HG03457 (cell line): Measurements from ENCODE around the gene SPRED2.

Experiments used
- ATAC-seq: cut with Tn5 transposase; IDR thresholded peaks from one replicate; pipeline ENCODE4 v1.9.1; 2021; ENCODE audit warnings: moderate number of reproducible peaks; ENCODE audit not compliant: unreplicated experiment

The SPRED2 gene

DNA sequence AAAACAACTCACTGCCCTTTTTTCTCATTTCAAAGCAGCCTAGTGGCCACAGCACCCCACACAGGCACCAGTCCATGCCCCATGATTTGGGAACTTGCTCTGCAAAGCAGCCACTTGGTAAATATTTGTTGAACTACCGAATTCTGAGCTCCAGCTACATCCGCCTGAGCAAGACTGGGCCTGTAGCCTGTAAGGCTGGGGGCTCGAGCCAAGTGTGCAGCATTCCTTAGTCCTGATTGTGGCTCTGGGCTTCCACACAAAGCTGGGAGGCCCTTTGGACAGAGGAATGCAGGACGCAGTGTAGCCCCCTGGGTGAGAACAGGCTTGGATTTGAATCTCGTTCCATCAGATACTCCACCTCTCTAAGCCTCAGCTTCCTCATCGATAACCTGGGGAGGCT is 116.3 kb downstream of the SPRED2 start:
- ATAC-seq, result no peak

DNA sequence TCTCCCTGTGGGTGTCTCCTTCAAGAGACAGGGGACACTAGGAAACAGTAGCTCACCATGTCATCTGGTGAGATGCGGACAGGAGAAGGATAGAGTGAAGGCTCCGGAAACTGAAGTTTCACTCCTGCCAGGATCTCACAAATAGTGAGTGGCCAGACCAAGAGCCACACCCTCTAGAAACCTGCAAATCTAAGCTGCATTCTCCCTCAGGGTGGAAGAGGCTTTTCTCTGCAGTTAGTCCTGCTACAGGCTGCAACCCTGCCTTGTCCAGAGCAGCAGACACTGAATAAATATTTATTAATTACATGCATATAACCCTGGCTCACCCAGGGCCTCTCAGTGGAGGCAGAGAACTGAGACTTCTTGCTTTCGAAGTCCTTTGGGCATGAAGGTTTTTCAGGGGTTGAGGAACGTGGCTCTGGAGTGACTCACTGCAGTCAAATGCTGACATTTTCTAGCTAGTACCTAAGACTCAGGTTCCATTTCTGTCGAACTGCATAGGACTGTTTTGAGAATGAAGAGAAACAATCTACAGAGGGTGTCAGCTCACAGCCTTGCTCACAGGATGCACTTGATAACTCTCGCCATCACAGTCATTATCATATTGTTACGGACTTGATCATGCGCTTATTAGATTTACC is 117.5 kb downstream of the SPRED2 start:
- no peak for ATAC-seq

GRCh38 chr2:65313954-65314256 is 118.5 kb downstream of the SPRED2 start:
- no peak for ATAC-seq

DNA sequence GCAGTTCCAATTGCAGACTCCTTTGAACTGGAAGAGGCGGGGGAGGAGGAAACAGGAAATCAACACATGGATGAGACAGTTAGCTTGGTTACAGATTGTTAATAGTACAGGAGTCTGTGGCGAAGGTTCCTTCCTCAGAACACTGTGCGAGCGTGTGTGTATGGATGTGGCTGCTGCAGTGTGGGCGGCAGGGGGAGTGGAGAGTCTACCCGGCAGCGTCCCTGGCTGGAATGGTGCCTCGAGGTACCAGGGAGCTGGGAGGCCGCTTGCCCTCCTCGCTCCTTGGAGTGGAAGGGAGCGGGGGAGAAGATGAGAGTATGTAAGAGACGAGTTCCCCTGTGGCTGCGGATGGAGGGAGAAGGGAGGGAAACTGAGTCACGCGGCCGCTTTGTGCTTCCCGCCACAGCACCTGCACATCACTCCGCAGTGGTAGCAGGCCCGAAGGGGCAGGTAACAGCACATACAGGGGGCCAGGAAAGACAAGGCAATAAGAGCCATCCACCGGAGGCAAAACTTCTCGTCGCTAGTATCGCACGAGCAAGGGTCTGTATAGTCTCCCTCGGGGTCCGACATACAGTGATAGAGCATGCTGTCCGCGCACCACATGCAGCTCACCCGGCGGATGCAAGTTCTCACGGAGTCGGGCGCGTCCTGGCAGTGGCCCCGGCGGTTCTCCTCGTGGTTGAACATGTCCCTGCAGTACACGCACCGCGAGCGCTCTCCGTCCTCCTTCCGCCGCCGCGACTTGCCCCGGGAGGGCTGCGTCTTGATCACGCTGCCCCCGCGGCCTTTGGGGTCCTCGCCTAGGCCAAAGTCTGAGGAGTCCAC is 119.1 kb downstream of the SPRED2 start:
- no peak for ATAC-seq

- ATAC-seq, result no peak
These were observed 120.8 kb downstream of the SPRED2 start for GRCh38 chr2:65311596-65311995.

DNA sequence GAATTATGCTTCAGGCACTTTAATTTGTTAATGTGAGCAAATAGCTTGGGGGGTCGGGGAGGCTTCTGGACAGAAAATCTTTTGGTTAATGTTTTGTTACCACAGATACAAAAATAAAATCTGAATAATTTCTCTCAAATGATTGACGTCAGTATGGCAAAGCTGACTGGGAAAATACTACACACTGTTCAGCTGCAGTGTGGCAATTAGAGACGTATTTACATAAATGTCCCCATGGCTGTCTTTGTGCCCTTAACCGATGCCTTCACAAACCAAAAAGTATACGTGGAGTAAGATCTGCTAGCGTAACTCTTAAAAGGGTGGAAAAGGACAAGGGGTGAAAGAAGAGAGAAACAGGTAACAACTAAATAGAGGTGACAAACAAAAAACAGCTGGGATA is 121.3 kb downstream of the SPRED2 start:
- no peak for ATAC-seq

- no peak for ATAC-seq
These were observed 122.7 kb downstream of the SPRED2 start for GRCh38 chr2:65309699-65310098.

DNA sequence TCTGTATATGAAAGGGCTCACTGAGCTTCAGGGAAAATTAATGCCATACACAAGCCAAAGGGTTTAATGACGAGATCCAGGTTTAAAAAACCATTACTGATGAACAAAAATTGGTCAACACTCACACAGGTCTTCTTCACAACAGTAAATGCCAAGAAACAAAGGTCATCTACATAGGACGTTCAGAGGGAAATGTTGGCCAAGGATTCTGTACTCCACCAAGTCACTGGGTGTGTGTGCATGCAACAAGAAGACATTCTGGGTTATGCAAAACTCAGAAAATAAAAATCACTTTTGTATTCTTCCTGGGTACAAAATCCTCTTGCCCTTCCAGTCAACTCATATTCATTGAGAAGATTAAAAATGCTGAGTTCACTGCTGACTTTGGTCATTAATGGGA is 126.5 kb downstream of the SPRED2 start:
- no peak for ATAC-seq

GRCh38 chr2:65300761-65301711 is 131.4 kb downstream of the SPRED2 start:
- peak; percentile 80 for ATAC-seq

- no peak for ATAC-seq
These were observed 132.2 kb downstream of the SPRED2 start for GRCh38 chr2:65300134-65300760.

DNA sequence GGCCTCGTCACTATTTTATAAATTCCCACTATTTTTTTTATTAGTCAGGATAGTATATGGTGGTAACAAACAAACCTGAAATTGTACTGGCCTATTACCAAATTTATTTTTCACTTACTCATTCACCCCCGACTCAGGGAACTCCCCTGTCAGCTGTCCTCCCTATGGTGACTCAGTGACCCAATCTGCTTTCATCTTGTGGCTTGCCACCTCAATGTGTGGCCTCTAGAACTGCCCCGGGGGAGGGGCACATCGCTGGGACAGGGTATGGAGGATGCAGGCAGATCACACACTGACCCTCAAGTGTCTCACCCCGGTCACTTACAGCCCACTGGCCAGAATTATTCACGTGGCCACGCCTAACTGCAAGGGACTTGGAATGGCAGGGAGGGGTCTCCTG is 133.2 kb downstream of the SPRED2 start:
- ATAC-seq, result no peak

DNA sequence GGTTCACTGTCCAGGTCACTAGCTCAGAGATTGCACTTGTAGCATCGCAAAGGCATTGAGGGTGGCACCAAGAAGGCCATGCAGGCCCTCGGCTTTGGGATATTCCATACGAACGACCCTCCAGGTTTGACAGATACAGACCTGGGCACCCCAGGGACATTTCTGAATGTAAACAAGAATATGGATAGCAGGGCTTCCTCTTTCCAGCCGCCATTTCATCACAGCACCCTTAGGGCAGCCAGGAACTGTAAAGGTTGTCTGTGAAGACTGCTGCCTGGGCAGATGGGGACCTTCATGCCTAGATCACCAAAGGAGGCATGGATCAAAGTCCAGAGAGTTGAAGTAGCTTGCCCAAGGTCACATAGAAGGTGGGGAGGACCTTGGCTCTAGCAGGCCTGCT is 134.3 kb downstream of the SPRED2 start:
- ATAC-seq, result no peak

DNA sequence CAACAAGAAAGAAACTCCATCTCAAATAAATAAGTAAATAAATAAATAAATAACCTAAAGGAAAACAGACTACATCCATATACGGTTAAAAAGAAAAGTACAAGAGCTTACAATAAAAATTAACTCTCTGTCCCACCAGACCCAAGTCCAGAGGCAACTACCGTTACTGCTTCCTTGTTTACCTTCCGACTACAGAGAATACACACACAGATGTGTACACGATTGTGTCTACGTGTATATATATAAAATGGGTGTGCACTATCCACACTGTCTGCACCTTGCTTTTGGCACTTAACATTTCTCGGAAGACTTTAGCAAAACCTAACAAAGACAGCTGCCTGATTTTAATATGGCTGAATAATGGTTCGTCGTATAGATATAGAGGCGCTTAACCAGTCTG is 134.9 kb downstream of the SPRED2 start:
- no peak for ATAC-seq

DNA sequence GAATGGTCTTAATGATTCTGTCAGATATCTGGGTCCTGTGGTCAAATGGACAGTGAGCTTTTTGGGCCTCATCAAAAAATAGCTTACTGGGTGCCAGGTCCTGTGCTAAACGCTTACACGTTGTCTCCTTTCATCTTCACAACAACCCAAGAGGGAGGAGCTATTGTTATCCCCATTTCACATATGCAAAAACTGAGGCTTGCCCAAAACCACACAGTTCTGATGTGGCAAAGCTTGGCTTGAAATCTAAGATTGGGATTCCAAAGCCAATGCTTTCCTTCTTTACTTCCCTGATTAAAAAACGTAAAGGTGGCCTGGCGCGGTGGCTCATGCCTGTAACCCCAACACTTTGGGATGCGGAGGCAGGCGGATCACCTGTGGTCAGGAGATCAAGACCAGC is 135.4 kb downstream of the SPRED2 start:
- ATAC-seq, result no peak

DNA sequence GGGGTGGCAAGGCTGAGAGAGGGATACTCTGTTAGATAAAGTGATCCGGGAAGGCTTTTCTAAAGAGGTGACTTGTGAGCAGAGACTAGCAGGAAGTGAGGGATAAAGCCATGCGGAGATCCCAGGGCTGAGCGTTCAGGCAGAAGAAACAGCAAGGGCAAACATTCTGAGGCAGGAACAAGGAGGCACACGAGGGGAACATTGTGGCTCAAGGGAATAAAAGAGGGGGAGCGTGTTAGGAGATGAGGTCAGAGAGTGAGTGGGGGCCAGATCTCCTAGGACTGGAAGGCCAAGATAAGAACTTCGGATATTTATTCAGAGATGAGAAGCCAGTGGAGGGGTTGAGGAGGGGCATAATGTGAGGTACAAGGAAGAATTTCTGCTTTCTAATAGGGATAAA is 137.7 kb downstream of the SPRED2 start:
- ATAC-seq, result no peak

- ATAC-seq, result no peak
These were observed 138.3 kb downstream of the SPRED2 start for GRCh38 chr2:65294136-65294535.

DNA sequence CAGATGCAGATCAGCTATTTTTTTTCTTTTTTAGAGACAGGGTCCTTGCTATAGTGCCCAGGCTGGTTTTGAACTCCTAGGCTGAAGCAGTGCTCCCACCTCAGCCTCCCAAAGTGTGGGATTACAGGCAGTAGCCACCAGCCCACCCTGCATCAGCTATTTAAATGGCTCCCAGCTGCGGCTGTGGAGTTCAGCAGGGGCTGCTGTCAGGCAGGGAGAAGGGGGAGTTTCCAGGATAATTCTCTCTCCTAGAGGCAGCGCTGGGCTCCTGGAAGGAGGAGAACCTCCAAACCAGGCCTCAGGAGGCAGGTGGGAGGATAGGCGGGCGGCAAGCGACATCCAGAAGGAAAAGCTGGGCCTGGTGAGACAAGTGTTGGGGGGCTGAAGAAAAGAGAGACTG is 139.0 kb downstream of the SPRED2 start:
- no peak for ATAC-seq

DNA sequence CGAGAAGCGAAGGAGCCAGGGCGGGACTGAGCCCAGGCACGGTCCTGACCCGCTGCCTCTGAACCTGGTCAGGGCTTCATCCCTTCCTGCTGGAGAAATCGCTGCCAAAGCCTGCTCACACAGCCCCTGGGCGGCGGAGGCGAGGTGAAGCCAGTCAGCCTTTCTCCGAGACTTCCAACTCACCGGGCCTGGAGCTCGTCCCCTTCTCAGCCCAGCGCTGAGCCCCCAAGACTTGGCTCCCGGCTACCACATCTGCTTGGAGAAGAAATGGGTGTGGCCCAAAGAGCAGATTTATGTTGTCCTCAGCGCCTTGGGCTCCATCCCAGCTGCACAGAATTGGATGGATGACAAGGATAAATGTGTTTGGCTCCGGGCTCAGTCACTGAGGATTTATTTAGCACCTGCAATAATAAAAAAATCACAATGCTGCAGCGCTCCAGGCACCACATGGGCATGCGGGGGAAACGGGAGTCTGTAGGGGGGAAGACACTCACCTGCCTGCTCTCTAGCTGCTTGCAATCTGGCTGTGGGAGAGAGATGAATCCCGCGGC is 139.9 kb downstream of the SPRED2 start:
- no peak for ATAC-seq

GRCh38 chr2:65292106-65292400 is 140.3 kb downstream of the SPRED2 start:
- no peak for ATAC-seq

DNA sequence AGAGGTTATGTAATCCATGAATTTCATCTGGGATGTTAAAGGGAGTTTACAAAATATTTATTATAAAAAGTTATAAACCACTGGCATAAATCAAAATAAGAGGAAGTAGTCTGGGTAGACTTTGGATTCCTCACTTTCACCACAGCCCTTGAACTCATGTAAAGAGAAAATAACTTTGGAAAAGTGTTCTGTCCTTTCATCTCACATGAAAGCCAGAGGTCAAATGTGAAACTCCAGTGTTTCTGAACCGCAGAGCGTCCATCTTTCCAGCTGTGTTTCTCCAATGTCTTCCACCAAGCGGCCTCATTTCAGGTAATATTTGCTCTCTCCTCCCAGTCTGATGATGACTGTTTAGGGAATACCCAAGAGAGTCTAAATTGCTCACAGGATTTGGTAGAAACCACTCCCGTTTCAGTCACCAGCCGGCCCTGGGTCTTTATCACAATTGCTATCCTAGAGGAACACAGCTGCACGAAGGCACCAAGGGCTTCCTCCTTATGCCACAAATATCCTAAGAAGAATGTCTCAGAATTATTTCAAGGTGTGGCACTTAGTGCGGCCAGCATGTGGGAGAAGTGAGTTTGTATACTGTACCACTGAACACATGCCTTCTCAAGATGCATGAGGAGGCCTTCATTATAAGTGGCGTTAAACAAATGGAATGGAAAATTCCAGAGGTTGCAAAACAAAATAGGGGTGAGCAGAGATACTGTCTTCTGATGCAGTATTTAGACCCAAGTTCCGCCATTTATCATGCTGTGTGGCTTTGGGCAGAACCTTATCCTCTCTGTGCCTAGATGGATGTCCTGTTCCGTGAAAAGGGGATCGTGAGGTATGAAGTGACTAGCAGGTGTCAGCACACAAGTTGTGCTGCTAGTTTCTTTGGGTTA is 140.9 kb downstream of the SPRED2 start:
- no peak for ATAC-seq
